HepG2 (cell line): Measurements from ENCODE around the gene TUBA4B. TPM values are rescaled to one million over a fixed set of nuclear protein-coding genes. Genes with fewer than 3 reads are reported as not detected.

Experiments used
- CCAR2 ChIP-seq: fragments of 200-400 bp; formaldehyde crosslinking; optimal IDR thresholded peaks from 2 replicates; pipeline ENCODE3; 2018; ENCODE audit warnings: low read depth, mild to moderate bottlenecking, low read length, moderate library complexity
- CHD2 ChIP-seq: IDR thresholded peaks from 2 replicates; pipeline ENCODE4 v1.6.1; 2011; ENCODE audit warnings: low read depth, low read length, improper control_type of control experiment
- EEA1 ChIP-seq: sonication (generic); formaldehyde crosslinking; IDR thresholded peaks from 2 replicates; pipeline ENCODE4 v1.5.1; 2020; ENCODE audit warnings: mild to moderate bottlenecking, missing genetic modification reagents, borderline replicate concordance
- MTA1 ChIP-seq: sonication (generic); formaldehyde crosslinking; IDR thresholded peaks from 2 replicates; pipeline ENCODE4 v1.4.0; 2020; ENCODE audit warnings: missing genetic modification reagents, mild to moderate bottlenecking, borderline replicate concordance
- NFE2L1 ChIP-seq: sonication (generic); formaldehyde crosslinking; IDR thresholded peaks from 2 replicates; pipeline ENCODE4 v1.4.0; 2020; ENCODE audit warnings: missing genetic modification reagents, mild to moderate bottlenecking, borderline replicate concordance
- TAF1 ChIP-seq: sonication (generic); formaldehyde crosslinking; IDR thresholded peaks from 2 replicates; pipeline ENCODE4 v1.4.0; 2020; ENCODE audit warnings: missing genetic modification reagents
- polyA plus RNA-seq, 8 experiments: library from polyadenylated mRNA; depleted of rRNA in 3 of 8; stranded (reverse) in 7 of 8; unstranded in 1 of 8; fragments of >200 nt; fragmentation: Illumina TruSeq in 4 of 8; extraction: Trizol in 4 of 8; gene quantifications; 2 replicates each; pipeline versions ENCODE4 v1.2.1 to v1.2.3, GENCODE V29; 2011 to 2016; ENCODE audit warnings: low read depth in 4 of 8, missing spikeins in 1 of 8, mixed read lengths in 1 of 8; ENCODE audit not compliant: insufficient read depth in 1 of 8
- total RNA-seq, 5 experiments: library from RNA; depleted of rRNA; stranded (reverse); fragments of >200 nt; fragmentation: Illumina TruSeq; extraction: Trizol; gene quantifications; 2 replicates each; pipeline ENCODE4 v1.2.3, GENCODE V29; 2016; ENCODE audit warnings: low read depth in 1 of 5
- TF ChIP-seq, protein P1 (sequence below): sonication (generic); formaldehyde crosslinking; IDR thresholded peaks from 2 replicates; pipeline ENCODE4 v1.4.0; 2020; ENCODE audit warnings: missing genetic modification reagents
- TF ChIP-seq, protein P2 (sequence below): sonication (generic); formaldehyde crosslinking; IDR thresholded peaks from 2 replicates; pipeline ENCODE4 v1.4.0; 2020; ENCODE audit warnings: missing genetic modification reagents
- TF ChIP-seq, protein P3 (sequence below): sonication (generic); formaldehyde crosslinking; IDR thresholded peaks from 2 replicates; pipeline ENCODE4 v1.4.0; 2020; ENCODE audit warnings: missing genetic modification reagents
- TF ChIP-seq, protein P4 (sequence below): sonication (generic); formaldehyde crosslinking; IDR thresholded peaks from 2 replicates; pipeline ENCODE4 v1.4.0; 2020; ENCODE audit warnings: low read depth, missing genetic modification reagents
- TF ChIP-seq, protein P5 (sequence below): sonication (generic); IDR thresholded peaks from 2 replicates; pipeline ENCODE4 v1.6.1; 2016; ENCODE audit warnings: low read depth, borderline replicate concordance
- TF ChIP-seq, protein P6 (sequence below): sonication (generic); formaldehyde crosslinking; IDR thresholded peaks from 2 replicates; pipeline ENCODE4 v1.5.0; 2020; ENCODE audit warnings: missing genetic modification reagents

TUBA4B gene
- total and polyA plus RNA-seq, 2 of the 13 experiments (the other 11 are each of a cell fraction or from before 2014, with no cell fraction given) = 0.18 to 0.22 TPM

DNA sequence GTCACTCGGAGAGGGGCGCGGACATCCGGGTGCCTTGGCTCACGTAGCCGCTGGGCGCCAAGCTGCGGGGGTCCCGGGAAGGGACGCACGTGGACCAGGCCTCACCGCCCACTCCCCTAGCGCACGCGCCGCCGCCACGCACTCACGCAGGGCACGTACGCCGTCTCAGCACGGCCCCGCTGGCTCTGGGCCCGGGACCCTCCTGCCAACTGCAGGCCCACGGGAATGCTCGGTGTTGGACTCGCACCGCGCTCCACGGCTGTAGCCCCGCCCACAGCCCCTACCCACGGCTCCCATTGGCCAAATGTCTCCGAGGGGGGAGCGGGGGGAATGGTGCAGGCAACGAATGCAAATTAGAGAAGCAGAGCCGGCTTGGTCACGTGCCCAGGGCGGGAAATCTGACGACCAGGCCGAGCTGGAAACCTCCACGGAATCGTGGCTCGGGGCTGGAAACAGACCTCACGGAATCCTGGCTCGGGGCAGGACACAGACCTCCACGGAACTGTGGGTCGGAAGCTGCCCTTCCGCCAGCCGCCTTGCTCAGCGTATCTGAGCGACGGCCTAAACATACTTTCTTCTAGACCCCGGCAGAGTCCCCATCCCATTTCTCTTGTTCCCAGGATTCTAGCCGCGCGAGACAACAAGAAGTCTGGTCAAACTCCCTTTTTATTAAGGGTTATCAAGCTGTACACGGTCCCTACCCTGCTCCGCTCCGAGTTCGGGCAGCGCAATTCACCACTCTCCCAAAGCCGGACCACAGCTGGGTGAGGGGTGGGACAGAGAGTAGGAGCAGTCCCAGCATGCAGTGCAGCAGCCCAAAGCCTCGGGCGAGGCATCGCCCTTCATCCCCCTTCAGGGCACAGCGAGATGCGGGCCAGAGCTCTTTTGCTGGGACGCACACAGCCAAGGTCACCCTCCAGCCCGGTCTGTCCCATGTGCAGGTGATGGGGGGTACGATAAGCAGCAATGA, 34.0 kb upstream of the TUBA4B start, which contains the start of gene ABCB6 (continued):
- TF ChIP-seq CCAR2 (no peak), MTA1 (CRISPR knock-in tag) (peak; percentile 96; the same call in 1 of the 2 replicates), NFE2L1 (CRISPR knock-in tag) (peak; percentile 72), CHD2 (no peak), EEA1 (CRISPR knock-in tag) (peak; percentile 91; the same call in 1 of the 2 replicates), TAF1 (CRISPR knock-in tag) (peak; percentile 100)
- TF ChIP-seq, protein P1, sequence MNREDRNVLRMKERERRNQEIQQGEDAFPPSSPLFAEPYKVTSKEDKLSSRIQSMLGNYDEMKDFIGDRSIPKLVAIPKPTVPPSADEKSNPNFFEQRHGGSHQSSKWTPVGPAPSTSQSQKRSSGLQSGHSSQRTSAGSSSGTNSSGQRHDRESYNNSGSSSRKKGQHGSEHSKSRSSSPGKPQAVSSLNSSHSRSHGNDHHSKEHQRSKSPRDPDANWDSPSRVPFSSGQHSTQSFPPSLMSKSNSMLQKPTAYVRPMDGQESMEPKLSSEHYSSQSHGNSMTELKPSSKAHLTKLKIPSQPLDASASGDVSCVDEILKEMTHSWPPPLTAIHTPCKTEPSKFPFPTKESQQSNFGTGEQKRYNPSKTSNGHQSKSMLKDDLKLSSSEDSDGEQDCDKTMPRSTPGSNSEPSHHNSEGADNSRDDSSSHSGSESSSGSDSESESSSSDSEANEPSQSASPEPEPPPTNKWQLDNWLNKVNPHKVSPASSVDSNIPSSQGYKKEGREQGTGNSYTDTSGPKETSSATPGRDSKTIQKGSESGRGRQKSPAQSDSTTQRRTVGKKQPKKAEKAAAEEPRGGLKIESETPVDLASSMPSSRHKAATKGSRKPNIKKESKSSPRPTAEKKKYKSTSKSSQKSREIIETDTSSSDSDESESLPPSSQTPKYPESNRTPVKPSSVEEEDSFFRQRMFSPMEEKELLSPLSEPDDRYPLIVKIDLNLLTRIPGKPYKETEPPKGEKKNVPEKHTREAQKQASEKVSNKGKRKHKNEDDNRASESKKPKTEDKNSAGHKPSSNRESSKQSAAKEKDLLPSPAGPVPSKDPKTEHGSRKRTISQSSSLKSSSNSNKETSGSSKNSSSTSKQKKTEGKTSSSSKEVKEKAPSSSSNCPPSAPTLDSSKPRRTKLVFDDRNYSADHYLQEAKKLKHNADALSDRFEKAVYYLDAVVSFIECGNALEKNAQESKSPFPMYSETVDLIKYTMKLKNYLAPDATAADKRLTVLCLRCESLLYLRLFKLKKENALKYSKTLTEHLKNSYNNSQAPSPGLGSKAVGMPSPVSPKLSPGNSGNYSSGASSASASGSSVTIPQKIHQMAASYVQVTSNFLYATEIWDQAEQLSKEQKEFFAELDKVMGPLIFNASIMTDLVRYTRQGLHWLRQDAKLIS = peak; percentile 84
- TF ChIP-seq, protein P2, sequence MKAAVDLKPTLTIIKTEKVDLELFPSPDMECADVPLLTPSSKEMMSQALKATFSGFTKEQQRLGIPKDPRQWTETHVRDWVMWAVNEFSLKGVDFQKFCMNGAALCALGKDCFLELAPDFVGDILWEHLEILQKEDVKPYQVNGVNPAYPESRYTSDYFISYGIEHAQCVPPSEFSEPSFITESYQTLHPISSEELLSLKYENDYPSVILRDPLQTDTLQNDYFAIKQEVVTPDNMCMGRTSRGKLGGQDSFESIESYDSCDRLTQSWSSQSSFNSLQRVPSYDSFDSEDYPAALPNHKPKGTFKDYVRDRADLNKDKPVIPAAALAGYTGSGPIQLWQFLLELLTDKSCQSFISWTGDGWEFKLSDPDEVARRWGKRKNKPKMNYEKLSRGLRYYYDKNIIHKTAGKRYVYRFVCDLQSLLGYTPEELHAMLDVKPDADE (CRISPR knock-in tag) = peak; percentile 92; the same call in 1 of the 2 replicates
- TF ChIP-seq, protein P3, sequence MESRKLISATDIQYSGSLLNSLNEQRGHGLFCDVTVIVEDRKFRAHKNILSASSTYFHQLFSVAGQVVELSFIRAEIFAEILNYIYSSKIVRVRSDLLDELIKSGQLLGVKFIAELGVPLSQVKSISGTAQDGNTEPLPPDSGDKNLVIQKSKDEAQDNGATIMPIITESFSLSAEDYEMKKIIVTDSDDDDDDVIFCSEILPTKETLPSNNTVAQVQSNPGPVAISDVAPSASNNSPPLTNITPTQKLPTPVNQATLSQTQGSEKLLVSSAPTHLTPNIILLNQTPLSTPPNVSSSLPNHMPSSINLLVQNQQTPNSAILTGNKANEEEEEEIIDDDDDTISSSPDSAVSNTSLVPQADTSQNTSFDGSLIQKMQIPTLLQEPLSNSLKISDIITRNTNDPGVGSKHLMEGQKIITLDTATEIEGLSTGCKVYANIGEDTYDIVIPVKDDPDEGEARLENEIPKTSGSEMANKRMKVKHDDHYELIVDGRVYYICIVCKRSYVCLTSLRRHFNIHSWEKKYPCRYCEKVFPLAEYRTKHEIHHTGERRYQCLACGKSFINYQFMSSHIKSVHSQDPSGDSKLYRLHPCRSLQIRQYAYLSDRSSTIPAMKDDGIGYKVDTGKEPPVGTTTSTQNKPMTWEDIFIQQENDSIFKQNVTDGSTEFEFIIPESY (CRISPR knock-in tag) = 0 out of 2 replicates have a peak, but pooled peaks have one; percentile 12
- TF ChIP-seq, protein P4, sequence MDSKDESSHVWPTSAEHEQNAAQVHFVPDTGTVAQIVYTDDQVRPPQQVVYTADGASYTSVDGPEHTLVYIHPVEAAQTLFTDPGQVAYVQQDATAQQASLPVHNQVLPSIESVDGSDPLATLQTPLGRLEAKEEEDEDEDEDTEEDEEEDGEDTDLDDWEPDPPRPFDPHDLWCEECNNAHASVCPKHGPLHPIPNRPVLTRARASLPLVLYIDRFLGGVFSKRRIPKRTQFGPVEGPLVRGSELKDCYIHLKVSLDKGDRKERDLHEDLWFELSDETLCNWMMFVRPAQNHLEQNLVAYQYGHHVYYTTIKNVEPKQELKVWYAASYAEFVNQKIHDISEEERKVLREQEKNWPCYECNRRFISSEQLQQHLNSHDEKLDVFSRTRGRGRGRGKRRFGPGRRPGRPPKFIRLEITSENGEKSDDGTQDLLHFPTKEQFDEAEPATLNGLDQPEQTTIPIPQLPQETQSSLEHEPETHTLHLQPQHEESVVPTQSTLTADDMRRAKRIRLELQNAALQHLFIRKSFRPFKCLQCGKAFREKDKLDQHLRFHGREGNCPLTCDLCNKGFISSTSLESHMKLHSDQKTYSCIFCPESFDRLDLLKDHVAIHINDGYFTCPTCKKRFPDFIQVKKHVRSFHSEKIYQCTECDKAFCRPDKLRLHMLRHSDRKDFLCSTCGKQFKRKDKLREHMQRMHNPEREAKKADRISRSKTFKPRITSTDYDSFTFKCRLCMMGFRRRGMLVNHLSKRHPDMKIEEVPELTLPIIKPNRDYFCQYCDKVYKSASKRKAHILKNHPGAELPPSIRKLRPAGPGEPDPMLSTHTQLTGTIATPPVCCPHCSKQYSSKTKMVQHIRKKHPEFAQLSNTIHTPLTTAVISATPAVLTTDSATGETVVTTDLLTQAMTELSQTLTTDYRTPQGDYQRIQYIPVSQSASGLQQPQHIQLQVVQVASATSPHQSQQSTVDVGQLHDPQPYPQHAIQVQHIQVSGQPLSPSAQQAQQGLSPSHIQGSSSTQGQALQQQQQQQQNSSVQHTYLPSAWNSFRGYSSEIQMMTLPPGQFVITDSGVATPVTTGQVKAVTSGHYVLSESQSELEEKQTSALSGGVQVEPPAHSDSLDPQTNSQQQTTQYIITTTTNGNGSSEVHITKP = no peak; the same call in none of the 2 replicates
- TF ChIP-seq, protein P5, sequence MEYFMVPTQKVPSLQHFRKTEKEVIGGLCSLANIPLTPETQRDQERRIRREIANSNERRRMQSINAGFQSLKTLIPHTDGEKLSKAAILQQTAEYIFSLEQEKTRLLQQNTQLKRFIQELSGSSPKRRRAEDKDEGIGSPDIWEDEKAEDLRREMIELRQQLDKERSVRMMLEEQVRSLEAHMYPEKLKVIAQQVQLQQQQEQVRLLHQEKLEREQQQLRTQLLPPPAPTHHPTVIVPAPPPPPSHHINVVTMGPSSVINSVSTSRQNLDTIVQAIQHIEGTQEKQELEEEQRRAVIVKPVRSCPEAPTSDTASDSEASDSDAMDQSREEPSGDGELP = 0 out of 2 replicates have a peak, but pooled peaks have one; percentile 11
- TF ChIP-seq, protein P6, sequence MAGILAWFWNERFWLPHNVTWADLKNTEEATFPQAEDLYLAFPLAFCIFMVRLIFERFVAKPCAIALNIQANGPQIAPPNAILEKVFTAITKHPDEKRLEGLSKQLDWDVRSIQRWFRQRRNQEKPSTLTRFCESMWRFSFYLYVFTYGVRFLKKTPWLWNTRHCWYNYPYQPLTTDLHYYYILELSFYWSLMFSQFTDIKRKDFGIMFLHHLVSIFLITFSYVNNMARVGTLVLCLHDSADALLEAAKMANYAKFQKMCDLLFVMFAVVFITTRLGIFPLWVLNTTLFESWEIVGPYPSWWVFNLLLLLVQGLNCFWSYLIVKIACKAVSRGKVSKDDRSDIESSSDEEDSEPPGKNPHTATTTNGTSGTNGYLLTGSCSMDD (CRISPR knock-in tag) = peak; percentile 94
